Spinal cord (tissue), 10 donors: ENCODE measurements around the gene PPHLN1. TPM values are rescaled to one million over a fixed set of nuclear protein-coding genes. Genes with fewer than 3 reads are reported as not detected.
A peak's percentile ranks its signal among the peaks of the same experiment; 100 is the strongest.

Experiments
- DNase-seq, 6 donors: peaks; one replicate each; pipeline versions ENCODE4 v3.0.0 to v3.0.0-alpha.2; 2013 to 2015; ENCODE audit warnings: low spot score in 6 of 6, low read depth in 4 of 6
- H3K27ac ChIP-seq: one replicate; pipeline ENCODE4 v1.5.1; 2013; ENCODE audit warnings: low read depth, low read length, control low read depth
- H3K27me3 ChIP-seq: one replicate; pipeline ENCODE4 v1.6.1; 2013; ENCODE audit warnings: low read length; ENCODE audit not compliant: control insufficient read depth, insufficient read depth
- H3K36me3 ChIP-seq: one replicate; pipeline ENCODE4 v1.6.1; 2013; ENCODE audit warnings: low read length; ENCODE audit not compliant: control insufficient read depth, insufficient read depth
- H3K4me1 ChIP-seq: one replicate; pipeline ENCODE4 v1.6.1; 2013; ENCODE audit warnings: low read length; ENCODE audit not compliant: control insufficient read depth, insufficient read depth
- H3K4me3 ChIP-seq: one replicate; pipeline ENCODE4 v1.5.1; 2013; ENCODE audit warnings: low read depth, low read length, control low read depth
- H3K9me3 ChIP-seq: one replicate; pipeline ENCODE4 v1.6.1; 2013; ENCODE audit warnings: low read length; ENCODE audit not compliant: control insufficient read depth, insufficient read depth
- WGBS: methylation state at CpG from one replicate; pipeline ENCODE4 v1.1.5; 2013; ENCODE audit warnings: missing lambda C conversion rate; ENCODE audit not compliant: insufficient coverage; 5-methylcytosine and 5-hydroxymethylcytosine counted together
- polyA plus RNA-seq, 2 donors: library from polyadenylated mRNA; unstranded; fragments of 120-200 nt; gene quantifications; one replicate each; pipeline ENCODE4 v1.2.1, GENCODE V29; 2013; ENCODE audit not compliant: insufficient read length in 2 of 2
- small RNA-seq: library from RNA; depleted of rRNA; stranded (forward); fragments of <200 nt; gene quantifications from one replicate; pipeline ENCODE3, GENCODE V24; 2014; ENCODE audit warnings: low replicate concordance
- total RNA-seq, 2 donors: library from RNA; depleted of rRNA in 1 of 2; stranded (reverse); fragments of 120-200 nt in 1 of 2; fragments of >200 nt in 1 of 2; gene quantifications; one replicate each; pipeline versions ENCODE4 v1.2.3 to v1.2.4, GENCODE V29; 2013 to 2014
- donor health status: healthy.

Gene PPHLN1
- total and polyA plus RNA-seq, 4 donors = 52.1 to 59.5 (median 54.0) TPM

DNA sequence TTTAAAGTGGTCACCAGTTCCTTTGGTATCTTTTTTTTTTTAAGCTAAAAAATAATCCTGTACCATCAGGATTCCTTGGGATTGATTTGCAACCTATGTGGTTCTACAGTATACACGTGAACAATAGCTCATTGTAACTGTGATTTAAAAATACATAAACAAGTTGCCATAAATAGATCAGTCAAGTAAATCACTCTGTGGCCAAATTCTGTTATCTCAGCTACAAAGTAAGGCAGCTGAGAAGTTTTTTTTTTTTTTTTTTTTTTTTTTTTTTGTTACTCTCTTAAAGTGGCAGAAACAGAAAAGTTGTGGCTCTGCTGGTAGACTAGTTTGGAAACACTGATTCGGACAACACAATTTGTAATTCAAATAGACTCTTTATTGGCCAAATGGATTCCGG, 159.0 kb downstream of the PPHLN1 start:
- Histone ChIP-seq H3K27me3 (no peaks in the 10 kb centered on the region), H3K4me3 (no peak overlapping the region), H3K27ac (peak overlapping the region; percentile 94), H3K9me3 (no peaks in the 10 kb centered on the region), H3K4me1 (peaks cover 8% of the 10 kb centered on the region), H3K36me3 (no peaks in the 10 kb centered on the region)
- WGBS = no CpG with 5 or more reads among the region's 3 CpGs
- no peak for DNase-seq

GRCh38 chr12:42485823-42486222, 159.9 kb downstream of the PPHLN1 start:
- H3K36me3 ChIP-seq = no peaks in the 10 kb centered on the region
- WGBS = 82% methylated on average over 3 of the region's 3 CpGs
- no peaks in the 10 kb centered on the region for H3K9me3 ChIP-seq
- peaks cover 8% of the 10 kb centered on the region for H3K4me1 ChIP-seq
- no peak overlapping the region for H3K27ac ChIP-seq
- no peaks in the 10 kb centered on the region for H3K27me3 ChIP-seq
- DNase-seq = no peak
- no peak overlapping the region for H3K4me3 ChIP-seq

GRCh38 chr12:42486407-42486806, 160.4 kb downstream of the PPHLN1 start:
- Histone ChIP-seq H3K27ac (no peak overlapping the region), H3K27me3 (no peaks in the 10 kb centered on the region), H3K4me1 (peaks cover 8% of the 10 kb centered on the region), H3K36me3 (no peaks in the 10 kb centered on the region), H3K9me3 (no peaks in the 10 kb centered on the region), H3K4me3 (no peak overlapping the region)
- no peak for DNase-seq
- 43% methylated on average over 2 of the region's 2 CpGs for WGBS

DNA sequence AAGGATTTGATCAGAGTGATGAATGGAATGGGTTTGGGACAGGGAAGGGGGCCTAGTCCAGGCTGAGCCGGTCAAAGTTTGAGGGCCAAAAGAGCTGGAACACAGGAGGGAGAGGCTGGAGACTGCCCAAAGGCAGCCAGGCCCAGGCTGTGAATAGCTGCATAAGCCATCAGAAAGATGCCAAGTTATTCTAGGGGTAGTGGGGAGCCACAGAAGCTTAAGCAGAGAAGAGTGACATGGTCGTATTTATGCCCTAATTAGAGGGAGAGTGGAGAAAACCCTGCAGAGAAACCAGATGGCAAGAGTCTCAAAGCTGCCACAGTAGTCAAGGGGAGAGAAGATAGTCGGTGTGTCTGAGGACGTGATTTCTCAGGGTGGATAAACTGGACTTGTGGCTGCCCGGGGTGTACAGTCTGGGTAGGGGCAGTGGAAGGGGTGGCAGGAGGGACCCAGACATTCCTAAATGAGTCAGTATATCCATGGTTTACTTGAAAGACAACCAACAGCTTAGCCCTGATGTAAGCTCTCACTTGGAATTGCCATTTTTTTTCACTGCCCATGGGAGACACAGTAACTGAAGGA, 164.4 kb downstream of the PPHLN1 start:
- Histone ChIP-seq H3K4me3 (no peak overlapping the region), H3K27ac (no peak overlapping the region), H3K27me3 (no peaks in the 10 kb centered on the region), H3K9me3 (no peaks in the 10 kb centered on the region), H3K4me1 (no peaks in the 10 kb centered on the region), H3K36me3 (no peaks in the 10 kb centered on the region)
- 68% methylated on average over 4 of the region's 5 CpGs for WGBS
- no peak for DNase-seq

Small RNA genes lying within 50 kb of the gene (small RNA-seq; reads per million reads assigned to genes)
- gene MIR7851 = not detected
- gene RF00019 = not detected
- not detected for gene RF00090
- gene RNU6-249P = not detected

Other genes starting within 250 kb of the PPHLN1 start
- gene GXYLT1, start 181.3 kb upstream of the PPHLN1 start, total RNA-seq = 10 to 100 TPM; 14.6 to 16.3 TPM
- 10 to 100 TPM in 1 of 2 donors, 1 to 10 TPM in 1; 8.6 to 10.3 TPM for gene GXYLT1, start 181.3 kb upstream of the PPHLN1 start, polyA plus RNA-seq
- gene YAF2, start 87.9 kb upstream of the PPHLN1 start, total RNA-seq = 10 to 100 TPM; 29.0 to 54.9 TPM
- gene YAF2, start 87.9 kb upstream of the PPHLN1 start, polyA plus RNA-seq = 10 to 100 TPM; 30.9 to 41.6 TPM
- gene ZCRB1, start 73 bp upstream of the PPHLN1 start, total RNA-seq = 10 to 100 TPM; 22.8 to 93.1 TPM
- gene ZCRB1, start 73 bp upstream of the PPHLN1 start, polyA plus RNA-seq = 10 to 100 TPM; 79.8 to 90.1 TPM